Thymus (tissue), 2 donors: ENCODE data around the gene HOXC10. TPM values are rescaled to one million over a fixed set of nuclear protein-coding genes. Genes with fewer than 3 reads are reported as not detected.

Experiments
- polyA plus RNA-seq: library from polyadenylated mRNA; stranded (reverse); fragments of 200-250 nt; gene quantifications from one replicate; pipeline ENCODE4 v1.2.3, GENCODE V29; 2013
- total RNA-seq: library from RNA; stranded (reverse); fragments of 120-200 nt; gene quantifications from one replicate; pipeline ENCODE4 v1.2.4, GENCODE V29; 2013
- donor health status: healthy.

Gene HOXC10
- total and polyA plus RNA-seq, 2 donors, result 0.14 TPM; not detected in 1

Other genes with a start within 250 kb of the HOXC10 start
- not detected for gene CISTR, start 233.2 kb upstream of the HOXC10 start, total RNA-seq
- not detected for gene CISTR, start 233.2 kb upstream of the HOXC10 start, polyA plus RNA-seq
- gene HOXC13, start 46.3 kb upstream of the HOXC10 start, total RNA-seq, result 0.05 TPM
- gene HOXC13, start 46.3 kb upstream of the HOXC10 start, polyA plus RNA-seq, result 0.07 TPM
- 0.05 TPM for gene HOXC12, start 30.2 kb upstream of the HOXC10 start, total RNA-seq
- gene HOXC12, start 30.2 kb upstream of the HOXC10 start, polyA plus RNA-seq, result 0.07 TPM
- not detected for gene HOXC11, start 12.0 kb upstream of the HOXC10 start, total RNA-seq
- 0.21 TPM for gene HOXC11, start 12.0 kb upstream of the HOXC10 start, polyA plus RNA-seq
- not detected for gene HOTAIR, start 10.2 kb upstream of the HOXC10 start, total RNA-seq
- 0.25 TPM for gene HOTAIR, start 10.2 kb upstream of the HOXC10 start, polyA plus RNA-seq
- 0.09 TPM for gene HOXC9, start 15.0 kb downstream of the HOXC10 start, total RNA-seq
- 0.43 TPM for gene HOXC9, start 15.0 kb downstream of the HOXC10 start, polyA plus RNA-seq
- gene HOXC8, start 23.8 kb downstream of the HOXC10 start, total RNA-seq, result not detected
- gene HOXC8, start 23.8 kb downstream of the HOXC10 start, polyA plus RNA-seq, result 0.21 TPM
- 0.14 TPM for gene HOXC6, start 43.3 kb downstream of the HOXC10 start, total RNA-seq
- gene HOXC6, start 43.3 kb downstream of the HOXC10 start, polyA plus RNA-seq, result 0.43 TPM
- 0.05 TPM for gene HOXC5, start 47.9 kb downstream of the HOXC10 start, total RNA-seq
- gene HOXC5, start 47.9 kb downstream of the HOXC10 start, polyA plus RNA-seq, result not detected
- gene HOXC4, start 68.7 kb downstream of the HOXC10 start, total RNA-seq, result 0.19 TPM
- gene HOXC4, start 68.7 kb downstream of the HOXC10 start, polyA plus RNA-seq, result 0.37 TPM
- gene SMUG1, start 203.8 kb downstream of the HOXC10 start, total RNA-seq, result 23.5 TPM
- gene SMUG1, start 203.8 kb downstream of the HOXC10 start, polyA plus RNA-seq, result 28.4 TPM